Stimulated activated CD8-positive, alpha-beta memory T cell treated with anti-CD3 and anti-CD28 coated beads, Interleukin-12 subunit alpha, Interleukin-12 subunit beta, amount 100 ng/mL, for 24 hours (primary cell): ENCODE data around the gene GFRA1.
"Not testable (repeated sequence)": the region's sequence is repeated elsewhere in the genome, so short reads cannot be mapped to it uniquely, and the experiment has no call there.

ENCODE experiments used
- DNase-seq: peaks from one replicate; pipeline ENCODE4 v3.0.0-alpha.2; 2020; ENCODE audit errors: extremely low read depth

Gene GFRA1

GRCh38 chr10:116067825-116068224, 205.2 kb downstream of the GFRA1 start:
- DNase-seq: no peak

GRCh38 chr10:116063107-116063506, 209.9 kb downstream of the GFRA1 start:
- no peak for DNase-seq

GRCh38 chr10:116060864-116061263, 212.1 kb downstream of the GFRA1 start:
- no peak for DNase-seq

- DNase-seq: no peak
Measured at GRCh38 chr10:116059320-116059719, 213.7 kb downstream of the GFRA1 start.

GRCh38 chr10:116056445-116057293, 216.3 kb downstream of the GFRA1 start:
- DNase-seq: no peak

- DNase-seq: no peak
Measured at GRCh38 chr10:116055917-116056252, 217.1 kb downstream of the GFRA1 start.

GRCh38 chr10:116055252-116055916, 217.6 kb downstream of the GFRA1 start:
- DNase-seq: no peak

GRCh38 chr10:116053910-116054309, 219.1 kb downstream of the GFRA1 start:
- no peak for DNase-seq

- not testable (repeated sequence) for DNase-seq
Measured at GRCh38 chr10:116053009-116053730, 219.8 kb downstream of the GFRA1 start.

- not testable (repeated sequence) for DNase-seq
Measured at GRCh38 chr10:116052522-116052921, 220.5 kb downstream of the GFRA1 start.

GRCh38 chr10:116049974-116050304, 223.1 kb downstream of the GFRA1 start:
- DNase-seq: no peak

GRCh38 chr10:116049158-116049973, 223.6 kb downstream of the GFRA1 start:
- DNase-seq: no peak

- no peak for DNase-seq
Measured at GRCh38 chr10:116045366-116046356, 227.3 kb downstream of the GFRA1 start.

GRCh38 chr10:116044801-116045248, 228.2 kb downstream of the GFRA1 start:
- DNase-seq: no peak

GRCh38 chr10:116043861-116044260, 229.1 kb downstream of the GFRA1 start:
- DNase-seq: no peak

- no peak for DNase-seq
Measured at GRCh38 chr10:116043304-116043703, 229.7 kb downstream of the GFRA1 start.

GRCh38 chr10:116041948-116042347, 231.1 kb downstream of the GFRA1 start:
- DNase-seq: no peak

- no peak for DNase-seq
Measured at GRCh38 chr10:116039612-116040011, 233.4 kb downstream of the GFRA1 start.

- no peak for DNase-seq
Measured at GRCh38 chr10:116038259-116038658, 234.7 kb downstream of the GFRA1 start.

- not testable (repeated sequence) for DNase-seq
Measured at GRCh38 chr10:116035406-116035805, 237.6 kb downstream of the GFRA1 start.

GRCh38 chr10:116030576-116030975, 242.4 kb downstream of the GFRA1 start:
- no peak for DNase-seq
